Mucosa of rectum (tissue), 2 donors: ENCODE results near the gene PKMYT1.

Source experiments
- H3K27ac ChIP-seq, 2 donors: one replicate each; pipeline ENCODE4 v1.7.0; 2013; ENCODE audit warnings: inconsistent platforms in 2 of 2, low read depth in 2 of 2, low read length in 2 of 2
- H3K27me3 ChIP-seq, 2 donors: one replicate each; pipeline ENCODE4 v1.7.0; 2013; ENCODE audit warnings: low read length in 2 of 2; ENCODE audit not compliant: control insufficient read depth in 2 of 2, insufficient read depth in 2 of 2
- H3K36me3 ChIP-seq, 2 donors: one replicate each; pipeline ENCODE4 v1.7.0; 2013; ENCODE audit warnings: low read length in 2 of 2; ENCODE audit not compliant: control insufficient read depth in 2 of 2, insufficient read depth in 2 of 2
- H3K4me1 ChIP-seq, 2 donors: one replicate each; pipeline ENCODE4 v1.7.0; 2013; ENCODE audit warnings: low read length in 2 of 2, mild to moderate bottlenecking in 1 of 2; ENCODE audit not compliant: control insufficient read depth in 2 of 2, insufficient read depth in 2 of 2
- H3K4me3 ChIP-seq, 2 donors: one replicate each; pipeline ENCODE4 v1.7.0; 2013; ENCODE audit warnings: low read length in 2 of 2
- H3K9ac ChIP-seq, 2 donors: one replicate each; pipeline ENCODE4 v1.7.0; 2013; ENCODE audit warnings: low read length in 2 of 2, low read depth in 1 of 2, mild to moderate bottlenecking in 1 of 2
- H3K9me3 ChIP-seq, 2 donors: one replicate each; pipeline ENCODE4 v1.7.0; 2013; ENCODE audit warnings: low read length in 2 of 2; ENCODE audit not compliant: control insufficient read depth in 2 of 2
- donor health status: healthy.
- donor health status: Normal muscosa, but diverticular disease.

Gene PKMYT1

GRCh38 chr16:3009568-3010390 is 29.5 kb upstream of the PKMYT1 start:
- no peaks in the 10 kb centered on the region for H3K9me3 ChIP-seq
- H3K4me1 ChIP-seq: peaks cover 32 to 42% of the 10 kb centered on the region in 2 donors
- H3K36me3 ChIP-seq: no peaks in the 10 kb centered on the region
- H3K27ac ChIP-seq: peak overlapping the region in 1 of 2 donors; percentile 15
- H3K27me3 ChIP-seq: peaks cover 0 to 13% of the 10 kb centered on the region in 2 donors
- H3K4me3 ChIP-seq: no peak overlapping the region
- no peak overlapping the region for H3K9ac ChIP-seq

- H3K4me3 ChIP-seq: no peak overlapping the region
These were observed 28.4 kb upstream of the PKMYT1 start for GRCh38 chr16:3008690-3009037.

GRCh38 chr16:3007957-3008689 is 27.9 kb upstream of the PKMYT1 start:
- H3K4me3 ChIP-seq: peak overlapping the region; percentile 1 to 60

More at GRCh38 chr16:3008690-3009037, 28.4 kb upstream of the PKMYT1 start:
- peak overlapping the region in 1 of 2 donors; percentile 91 for H3K27ac ChIP-seq
- peak overlapping the region in 1 of 2 donors; percentile 60 for H3K9ac ChIP-seq
- no peaks in the 10 kb centered on the region for H3K36me3 ChIP-seq
- peaks cover 33 to 43% of the 10 kb centered on the region in 2 donors for H3K4me1 ChIP-seq
- H3K27me3 ChIP-seq: peaks cover 0 to 13% of the 10 kb centered on the region in 2 donors
- no peaks in the 10 kb centered on the region for H3K9me3 ChIP-seq

GRCh38 chr16:3007059-3007956 is 27.1 kb upstream of the PKMYT1 start:
- H3K36me3 ChIP-seq: no peaks in the 10 kb centered on the region
- no peaks in the 10 kb centered on the region for H3K9me3 ChIP-seq
- peak overlapping the region; percentile 60 for H3K9ac ChIP-seq
- H3K27ac ChIP-seq: peak overlapping the region; percentile 90 to 91
- H3K27me3 ChIP-seq: peaks cover 0 to 13% of the 10 kb centered on the region in 2 donors
- H3K4me1 ChIP-seq: peaks cover 32 to 37% of the 10 kb centered on the region in 2 donors
- H3K4me3 ChIP-seq: peak overlapping the region; percentile 37 to 60

More at GRCh38 chr16:3007957-3008689, 27.9 kb upstream of the PKMYT1 start:
- Histone ChIP-seq H3K4me1 (peaks cover 33 to 42% of the 10 kb centered on the region in 2 donors), H3K36me3 (no peaks in the 10 kb centered on the region), H3K9ac (peak overlapping the region; percentile 10 to 60), H3K27me3 (peaks cover 0 to 13% of the 10 kb centered on the region in 2 donors), H3K27ac (peak overlapping the region; percentile 90 to 91), H3K9me3 (no peaks in the 10 kb centered on the region)

GRCh38 chr16:3004781-3005284 is 24.6 kb upstream of the PKMYT1 start:
- H3K9me3 ChIP-seq: no peaks in the 10 kb centered on the region
- H3K36me3 ChIP-seq: no peaks in the 10 kb centered on the region
- H3K9ac ChIP-seq: peak overlapping the region; percentile 65 to 74
- H3K27ac ChIP-seq: peak overlapping the region; percentile 81 to 90
- H3K4me1 ChIP-seq: peaks cover 27 to 34% of the 10 kb centered on the region in 2 donors
- peak overlapping the region; percentile 58 to 74 for H3K4me3 ChIP-seq
- peaks cover 0 to 6% of the 10 kb centered on the region in 2 donors for H3K27me3 ChIP-seq

- H3K9ac ChIP-seq: no peak overlapping the region
- H3K36me3 ChIP-seq: no peaks in the 10 kb centered on the region
- no peaks in the 10 kb centered on the region for H3K9me3 ChIP-seq
- peaks cover 27 to 34% of the 10 kb centered on the region in 2 donors for H3K4me1 ChIP-seq
- H3K4me3 ChIP-seq: peak overlapping the region in 1 of 2 donors; percentile 48
- peaks cover 0 to 6% of the 10 kb centered on the region in 2 donors for H3K27me3 ChIP-seq
- peak overlapping the region in 1 of 2 donors; percentile 58 for H3K27ac ChIP-seq
These were observed 24.1 kb upstream of the PKMYT1 start for GRCh38 chr16:3004319-3004718.

GRCh38 chr16:3003582-3004270 is 23.5 kb upstream of the PKMYT1 start:
- H3K36me3 ChIP-seq: no peaks in the 10 kb centered on the region
- H3K9me3 ChIP-seq: no peaks in the 10 kb centered on the region
- H3K27me3 ChIP-seq: peaks cover 0 to 6% of the 10 kb centered on the region in 2 donors
- no peak overlapping the region for H3K27ac ChIP-seq
- H3K9ac ChIP-seq: no peak overlapping the region
- peak overlapping the region in 1 of 2 donors; percentile 48 for H3K4me3 ChIP-seq
- peaks cover 26 to 33% of the 10 kb centered on the region in 2 donors for H3K4me1 ChIP-seq

GRCh38 chr16:3001316-3001715 is 21.1 kb upstream of the PKMYT1 start:
- Histone ChIP-seq H3K4me3 (no peak overlapping the region), H3K4me1 (peaks cover 7 to 9% of the 10 kb centered on the region in 2 donors), H3K9ac (no peak overlapping the region), H3K27me3 (no peaks in the 10 kb centered on the region), H3K27ac (no peak overlapping the region), H3K36me3 (no peaks in the 10 kb centered on the region), H3K9me3 (no peaks in the 10 kb centered on the region)

- H3K27me3 ChIP-seq: no peaks in the 10 kb centered on the region
- no peaks in the 10 kb centered on the region for H3K9me3 ChIP-seq
- no peaks in the 10 kb centered on the region for H3K36me3 ChIP-seq
- H3K4me1 ChIP-seq: peaks cover 3% of the 10 kb centered on the region in 2 donors
- no peak overlapping the region for H3K27ac ChIP-seq
- no peak overlapping the region for H3K4me3 ChIP-seq
- no peak overlapping the region for H3K9ac ChIP-seq
These were observed 20.3 kb upstream of the PKMYT1 start for GRCh38 chr16:3000540-3000939.
